Smooth muscle cell (in vitro differentiated cells): ENCODE data around the gene HOXD3. TPM values are rescaled to one million over a fixed set of nuclear protein-coding genes. Genes with fewer than 3 reads are reported as not detected.

Experiments used
- DNase-seq: peaks from one replicate; lab custom pipeline; 2025; ENCODE audit not compliant: unreplicated experiment; lab: John Stamatoyannopoulos, UW
- H2AFZ ChIP-seq: fragments of 200-600 bp; sonication (generic); 2 replicates; pipeline ENCODE4 v1.6.0; 2016; ENCODE audit warnings: antibody characterized with exemption, low read depth, mild to moderate bottlenecking
- H3F3A ChIP-seq: fragments of 200-600 bp; sonication (generic); 2 replicates; pipeline ENCODE4 v1.6.0; 2017; ENCODE audit warnings: antibody characterized with exemption, low read depth
- H3K27ac ChIP-seq: fragments of 200-600 bp; sonication (generic); 2 replicates; pipeline ENCODE4 v1.5.1; 2016; ENCODE audit warnings: low read depth, mild to moderate bottlenecking
- H3K27me3 ChIP-seq: fragments of 200-600 bp; sonication (generic); 2 replicates; pipeline ENCODE4 v1.6.1; 2016; ENCODE audit warnings: low read depth, mild to moderate bottlenecking
- H3K36me3 ChIP-seq: fragments of 200-600 bp; sonication (generic); 2 replicates; pipeline ENCODE4 v1.5.1; 2016; ENCODE audit warnings: low read depth
- H3K4me1 ChIP-seq: fragments of 200-600 bp; sonication (generic); 2 replicates; pipeline ENCODE4 v1.5.1; 2016; ENCODE audit warnings: low read depth
- H3K4me2 ChIP-seq: fragments of 200-600 bp; sonication (generic); 2 replicates; pipeline ENCODE4 v1.6.0; 2016; ENCODE audit warnings: mild to moderate bottlenecking
- H3K4me3 ChIP-seq: fragments of 200-600 bp; sonication (generic); 2 replicates; pipeline ENCODE4 v1.5.1; 2016; ENCODE audit warnings: mild to moderate bottlenecking
- H3K79me2 ChIP-seq: fragments of 200-600 bp; sonication (generic); 2 replicates; pipeline ENCODE4 v1.6.0; 2016; ENCODE audit warnings: low read depth, mild to moderate bottlenecking
- H3K9ac ChIP-seq: fragments of 200-600 bp; sonication (generic); 2 replicates; pipeline ENCODE4 v1.6.0; 2016; ENCODE audit warnings: low read depth
- H3K9me3 ChIP-seq: fragments of 200-600 bp; sonication (generic); replicated peaks from 2 replicates; pipeline ENCODE4 v1.5.1; 2016; ENCODE audit warnings: low read depth
- H4K20me1 ChIP-seq: fragments of 200-600 bp; sonication (generic); 2 replicates; pipeline ENCODE4 v1.6.0; 2016; ENCODE audit warnings: low read depth
- WGBS: methylation state at CpG from one replicate; pipeline ENCODE4 v1.1.7; 2016; ENCODE audit warnings: low lambda C conversion rate; 5-methylcytosine and 5-hydroxymethylcytosine counted together
- polyA plus RNA-seq: library from polyadenylated mRNA; unstranded; fragments of >200 nt; fragmentation: Nextera tagmentation; extraction: Ambion mirVana; gene quantifications from 2 replicates; pipeline ENCODE4 v1.2.1, GENCODE V29; 2016
- total RNA-seq: library from RNA; depleted of rRNA; stranded (reverse); fragments of >200 nt; gene quantifications from 2 replicates; pipeline ENCODE4 v1.2.3, GENCODE V29; 2014
- TF ChIP-seq, protein P1 (sequence below): fragments of 200-600 bp; sonication (generic); IDR thresholded peaks from 2 replicates; pipeline ENCODE4 v1.5.1; 2017; ENCODE audit warnings: borderline replicate concordance, mild to moderate bottlenecking, antibody characterized with exemption; ENCODE audit not compliant: insufficient read depth, poor library complexity, severe bottlenecking

HOXD3 gene
- total and polyA plus RNA-seq, 2 experiments from 2014 or later: not detected

GRCh38 chr2:176130147-176130956, 26.8 kb upstream of the HOXD3 start:
- Histone ChIP-seq H3F3A (no peaks in the 10 kb centered on the region), H3K9me3 (no peaks in the 10 kb centered on the region), H3K27ac (no peak overlapping the region), H3K4me1 (peaks cover 7% of the 10 kb centered on the region), H3K79me2 (no peaks in the 10 kb centered on the region), H4K20me1 (no peaks in the 10 kb centered on the region), H3K4me2 (peak overlapping the region; percentile 87), H3K9ac (no peak overlapping the region), H3K4me3 (peak overlapping the region; percentile 54), H3K36me3 (no peaks in the 10 kb centered on the region), H3K27me3 (peaks cover 98% of the 10 kb centered on the region), H2AFZ (peak overlapping the region; percentile 15)
- TF ChIP-seq, protein P1, sequence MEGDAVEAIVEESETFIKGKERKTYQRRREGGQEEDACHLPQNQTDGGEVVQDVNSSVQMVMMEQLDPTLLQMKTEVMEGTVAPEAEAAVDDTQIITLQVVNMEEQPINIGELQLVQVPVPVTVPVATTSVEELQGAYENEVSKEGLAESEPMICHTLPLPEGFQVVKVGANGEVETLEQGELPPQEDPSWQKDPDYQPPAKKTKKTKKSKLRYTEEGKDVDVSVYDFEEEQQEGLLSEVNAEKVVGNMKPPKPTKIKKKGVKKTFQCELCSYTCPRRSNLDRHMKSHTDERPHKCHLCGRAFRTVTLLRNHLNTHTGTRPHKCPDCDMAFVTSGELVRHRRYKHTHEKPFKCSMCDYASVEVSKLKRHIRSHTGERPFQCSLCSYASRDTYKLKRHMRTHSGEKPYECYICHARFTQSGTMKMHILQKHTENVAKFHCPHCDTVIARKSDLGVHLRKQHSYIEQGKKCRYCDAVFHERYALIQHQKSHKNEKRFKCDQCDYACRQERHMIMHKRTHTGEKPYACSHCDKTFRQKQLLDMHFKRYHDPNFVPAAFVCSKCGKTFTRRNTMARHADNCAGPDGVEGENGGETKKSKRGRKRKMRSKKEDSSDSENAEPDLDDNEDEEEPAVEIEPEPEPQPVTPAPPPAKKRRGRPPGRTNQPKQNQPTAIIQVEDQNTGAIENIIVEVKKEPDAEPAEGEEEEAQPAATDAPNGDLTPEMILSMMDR: no peak
- 1% methylated on average over 56 of the region's 100 CpGs for WGBS
- no peak for DNase-seq

DNA sequence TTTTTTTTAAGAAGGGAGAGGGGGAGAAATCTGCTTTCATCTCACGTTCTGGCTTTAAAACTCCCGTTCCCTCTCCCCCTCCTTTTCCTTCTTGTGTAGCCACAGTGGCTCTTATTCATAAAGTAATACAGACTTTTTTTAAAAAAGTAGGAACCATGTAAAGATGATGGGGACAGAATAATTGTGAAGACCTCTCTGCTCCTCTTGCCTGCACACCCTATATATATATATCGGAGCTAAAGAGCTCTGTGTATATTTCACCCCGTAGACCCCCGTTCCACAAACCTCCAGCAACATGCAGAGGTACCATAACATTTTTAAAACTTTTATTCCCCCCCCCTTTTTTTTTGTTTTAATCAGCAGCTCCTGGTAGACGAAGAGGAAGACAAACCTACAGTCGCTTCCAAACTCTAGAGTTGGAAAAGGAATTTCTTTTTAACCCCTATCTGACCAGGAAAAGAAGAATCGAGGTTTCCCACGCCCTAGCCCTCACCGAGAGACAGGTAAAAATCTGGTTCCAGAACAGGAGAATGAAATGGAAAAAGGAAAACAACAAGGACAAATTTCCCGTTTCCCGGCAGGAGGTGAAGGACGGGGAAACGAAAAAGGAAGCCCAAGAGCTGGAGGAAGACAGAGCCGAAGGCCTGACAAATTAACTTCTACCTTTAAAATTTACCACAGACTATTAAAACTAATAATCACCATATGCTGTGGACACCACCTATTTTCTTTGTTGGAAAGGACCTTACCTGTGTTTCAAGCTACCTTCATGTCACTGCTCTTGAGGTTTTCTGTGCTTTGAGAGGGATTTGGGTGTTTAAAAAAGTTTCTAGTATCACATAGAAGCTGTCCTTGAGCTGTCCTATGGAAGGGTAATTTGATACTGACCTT, 25.9 kb upstream of the HOXD3 start:
- Histone ChIP-seq H2AFZ (no peak overlapping the region), H3K4me1 (peaks cover 7% of the 10 kb centered on the region), H3K36me3 (no peaks in the 10 kb centered on the region), H3K27ac (no peak overlapping the region), H3K4me3 (peak overlapping the region; percentile 54), H3K4me2 (peak overlapping the region; percentile 87), H3K27me3 (peaks cover 98% of the 10 kb centered on the region), H3K79me2 (no peaks in the 10 kb centered on the region), H3F3A (no peaks in the 10 kb centered on the region), H3K9ac (no peak overlapping the region), H4K20me1 (no peaks in the 10 kb centered on the region), H3K9me3 (no peaks in the 10 kb centered on the region)
- DNase-seq: no peak
- TF ChIP-seq, protein P1: no peak
- 31% methylated on average over 15 of the region's 15 CpGs for WGBS

DNA sequence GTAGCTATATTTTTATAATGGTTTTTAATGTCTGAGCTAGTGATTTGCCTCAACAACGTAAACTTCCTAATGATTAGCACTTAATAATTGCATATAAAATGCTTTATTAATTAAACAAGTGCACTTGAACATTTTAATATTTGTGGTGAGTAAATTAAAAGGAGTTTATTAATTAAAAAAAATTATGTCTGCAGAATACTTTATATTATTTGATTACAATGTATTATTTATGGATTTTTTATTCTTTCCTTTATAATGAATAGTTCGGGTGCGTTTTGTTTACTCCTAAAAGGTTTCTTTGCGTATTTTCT, 25.3 kb upstream of the HOXD3 start:
- Histone ChIP-seq H3K27ac (no peak overlapping the region), H3K27me3 (peaks cover 98% of the 10 kb centered on the region), H3F3A (no peaks in the 10 kb centered on the region), H3K36me3 (no peaks in the 10 kb centered on the region), H4K20me1 (no peaks in the 10 kb centered on the region), H3K79me2 (no peaks in the 10 kb centered on the region), H2AFZ (no peak overlapping the region), H3K4me2 (peak overlapping the region; percentile 84), H3K9me3 (no peaks in the 10 kb centered on the region), H3K9ac (no peak overlapping the region), H3K4me3 (peak overlapping the region; percentile 37), H3K4me1 (peaks cover 7% of the 10 kb centered on the region)
- WGBS: 34% methylated on average over 4 of the region's 4 CpGs
- DNase-seq: no peak
- TF ChIP-seq, protein P1: no peak
